Suprapubic skin (tissue), 4 donors: ENCODE data around the gene HNRNPA0. TPM values are rescaled to one million over a fixed set of nuclear protein-coding genes. Genes with fewer than 3 reads are reported as not detected.

Source experiments
- DNase-seq, 2 donors: peaks; one replicate each; pipeline ENCODE4 v3.0.0-alpha.2; 2019; ENCODE audit warnings: low spot score in 2 of 2
- H3K27ac ChIP-seq: fragments of 200-600 bp; sonication (generic); one replicate; pipeline ENCODE4 v1.5.1; 2019
- H3K27me3 ChIP-seq: fragments of 200-600 bp; sonication (generic); one replicate; pipeline ENCODE4 v1.5.1; 2019
- H3K36me3 ChIP-seq: fragments of 200-600 bp; sonication (generic); one replicate; pipeline ENCODE4 v1.5.1; 2019
- H3K4me1 ChIP-seq: fragments of 200-600 bp; sonication (generic); one replicate; pipeline ENCODE4 v1.5.1; 2019
- H3K4me3 ChIP-seq: fragments of 200-600 bp; sonication (generic); one replicate; pipeline ENCODE4 v1.5.1; 2019; ENCODE audit warnings: mild to moderate bottlenecking
- H3K9me3 ChIP-seq: fragments of 200-600 bp; sonication (generic); one replicate; pipeline ENCODE4 v1.5.1; 2019
- EP300 ChIP-seq: sonication (generic); formaldehyde crosslinking; IDR thresholded peaks from one replicate; pipeline ENCODE4 v1.6.1; 2017; ENCODE audit warnings: antibody characterized with exemption
- POLR2A ChIP-seq, 2 donors: fragments of 450-650 bp; IDR thresholded peaks; one replicate each; pipeline ENCODE4 v1.6.1; 2017; ENCODE audit warnings: antibody characterized with exemption in 2 of 2, mild to moderate bottlenecking in 2 of 2, moderate library complexity in 2 of 2
- POLR2AphosphoS5 ChIP-seq, 3 donors: sonication (generic); formaldehyde crosslinking; IDR thresholded peaks; one replicate each; pipeline ENCODE4 v1.6.1; 2017; ENCODE audit warnings: antibody characterized with exemption in 3 of 3
- WGBS: methylation state at CpG from one replicate; pipeline ENCODE4 v1.1.5; 2018; 5-methylcytosine and 5-hydroxymethylcytosine counted together
- total RNA-seq, 4 donors: library from RNA; depleted of rRNA; stranded (reverse); fragments of >200 nt; gene quantifications; one replicate each; pipeline ENCODE4 v1.1.0, GENCODE V29; 2016
- TF ChIP-seq, protein P1 (sequence below), 2 donors: fragments of 200-600 bp in 1 of 2; fragments of 450-650 bp in 1 of 2; sonication (generic) in 1 of 2; IDR thresholded peaks; one replicate each; pipeline ENCODE4 v1.5.1; 2016 to 2019; ENCODE audit warnings: antibody characterized with exemption in 2 of 2, mild to moderate bottlenecking in 1 of 2, moderate library complexity in 1 of 2

The HNRNPA0 gene
- total RNA-seq, 4 donors from 2014 or later, result 7.6 to 9.8 (median 8.7) TPM

DNA sequence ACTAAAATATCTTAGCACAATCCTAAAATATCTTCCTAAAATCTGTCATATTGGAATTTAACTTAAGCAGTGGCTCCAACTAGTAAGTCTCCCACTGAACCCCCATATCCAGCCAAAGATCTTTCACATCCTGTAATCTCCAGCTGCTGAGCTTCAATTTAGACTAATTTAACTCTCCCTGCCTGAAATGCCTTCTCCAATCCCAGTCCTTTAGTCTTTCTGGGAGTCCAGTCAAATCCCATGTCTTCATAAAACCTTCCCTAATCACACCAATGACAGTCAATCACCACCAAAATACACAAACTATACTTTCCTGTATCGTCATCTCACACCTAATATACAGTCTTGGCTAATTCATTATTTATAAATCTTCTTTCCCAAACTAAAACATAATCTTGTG is 17.7 kb downstream of the HNRNPA0 start:
- Histone ChIP-seq H3K36me3 (no peaks in the 10 kb centered on the region), H3K4me3 (no peak overlapping the region), H3K9me3 (no peaks in the 10 kb centered on the region), H3K27ac (no peak overlapping the region), H3K4me1 (peaks cover 24% of the 10 kb centered on the region), H3K27me3 (no peaks in the 10 kb centered on the region)
- TF ChIP-seq, protein P1, sequence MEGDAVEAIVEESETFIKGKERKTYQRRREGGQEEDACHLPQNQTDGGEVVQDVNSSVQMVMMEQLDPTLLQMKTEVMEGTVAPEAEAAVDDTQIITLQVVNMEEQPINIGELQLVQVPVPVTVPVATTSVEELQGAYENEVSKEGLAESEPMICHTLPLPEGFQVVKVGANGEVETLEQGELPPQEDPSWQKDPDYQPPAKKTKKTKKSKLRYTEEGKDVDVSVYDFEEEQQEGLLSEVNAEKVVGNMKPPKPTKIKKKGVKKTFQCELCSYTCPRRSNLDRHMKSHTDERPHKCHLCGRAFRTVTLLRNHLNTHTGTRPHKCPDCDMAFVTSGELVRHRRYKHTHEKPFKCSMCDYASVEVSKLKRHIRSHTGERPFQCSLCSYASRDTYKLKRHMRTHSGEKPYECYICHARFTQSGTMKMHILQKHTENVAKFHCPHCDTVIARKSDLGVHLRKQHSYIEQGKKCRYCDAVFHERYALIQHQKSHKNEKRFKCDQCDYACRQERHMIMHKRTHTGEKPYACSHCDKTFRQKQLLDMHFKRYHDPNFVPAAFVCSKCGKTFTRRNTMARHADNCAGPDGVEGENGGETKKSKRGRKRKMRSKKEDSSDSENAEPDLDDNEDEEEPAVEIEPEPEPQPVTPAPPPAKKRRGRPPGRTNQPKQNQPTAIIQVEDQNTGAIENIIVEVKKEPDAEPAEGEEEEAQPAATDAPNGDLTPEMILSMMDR (IDR thresholded peaks at IDR 0.05), result no peak
- TF ChIP-seq EP300 (no peak), POLR2A (IDR thresholded peaks at IDR 0.05) (no peak), POLR2AphosphoS5 (IDR thresholded peaks at IDR 0.05) (no peak)
- no peak for DNase-seq
- 95% methylated on average over 1 of the region's 1 CpG for WGBS

DNA sequence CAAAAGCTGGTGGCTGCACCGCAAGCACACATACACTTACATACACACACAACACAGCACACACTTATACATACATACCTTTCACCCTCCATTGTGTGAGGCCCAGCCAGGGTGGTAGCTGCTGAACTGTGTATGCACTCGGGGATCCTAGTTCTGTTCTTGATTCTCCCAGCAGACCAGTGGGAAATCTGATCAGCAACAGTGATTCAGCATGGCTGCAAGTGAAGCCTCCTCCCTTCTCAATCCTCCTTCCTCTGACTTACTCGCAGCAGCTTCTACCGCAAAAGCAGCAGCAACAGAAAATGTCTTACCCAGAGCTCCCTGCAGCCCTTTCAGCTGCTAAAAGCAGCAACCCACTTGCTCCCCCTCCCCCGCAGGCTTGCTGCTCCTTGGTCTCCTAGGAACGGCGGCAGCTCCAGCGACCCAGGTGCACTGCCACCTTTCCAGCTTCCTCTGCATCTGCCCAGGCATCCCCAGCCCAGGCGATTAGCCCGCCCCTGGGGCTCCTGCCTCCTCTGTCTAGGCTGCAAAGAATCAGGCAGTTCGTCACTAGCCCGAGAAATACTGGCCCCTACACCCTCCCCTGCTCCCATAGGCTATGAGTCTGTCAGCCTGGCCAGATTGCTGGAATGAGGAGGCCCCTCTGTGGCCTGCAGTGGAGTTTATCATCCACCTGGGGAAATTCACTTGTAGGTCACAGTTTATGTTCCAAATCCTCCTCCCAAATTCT is 18.4 kb downstream of the HNRNPA0 start, which contains the start of gene KLHL3:
TSS of gene KLHL3 (minus strand) at position 535 of the 730 bp plus-strand sequence. CDS start at position 92, 443 bp downstream.
- H3K36me3 ChIP-seq, result no peaks in the 10 kb centered on the region
- H3K27ac ChIP-seq, result peak within 1 kb of the TSS; percentile 30
- no peaks in the 10 kb centered on the region for H3K9me3 ChIP-seq
- H3K27me3 ChIP-seq, result no peaks in the 10 kb centered on the region
- H3K4me1 ChIP-seq, result peaks cover 26% of the 10 kb centered on the region
- DNase-seq, result no peak
- WGBS, result 2% methylated on average over 11 of the region's 12 CpGs
- TF ChIP-seq POLR2AphosphoS5 (IDR thresholded peaks at IDR 0.05) (no peak), POLR2A (IDR thresholded peaks at IDR 0.05) (no peak), EP300 (no peak)
- TF ChIP-seq, protein P1 (IDR thresholded peaks at IDR 0.05), result no peak
- H3K4me3 ChIP-seq, result peak within 1 kb of the TSS; percentile 50

DNA sequence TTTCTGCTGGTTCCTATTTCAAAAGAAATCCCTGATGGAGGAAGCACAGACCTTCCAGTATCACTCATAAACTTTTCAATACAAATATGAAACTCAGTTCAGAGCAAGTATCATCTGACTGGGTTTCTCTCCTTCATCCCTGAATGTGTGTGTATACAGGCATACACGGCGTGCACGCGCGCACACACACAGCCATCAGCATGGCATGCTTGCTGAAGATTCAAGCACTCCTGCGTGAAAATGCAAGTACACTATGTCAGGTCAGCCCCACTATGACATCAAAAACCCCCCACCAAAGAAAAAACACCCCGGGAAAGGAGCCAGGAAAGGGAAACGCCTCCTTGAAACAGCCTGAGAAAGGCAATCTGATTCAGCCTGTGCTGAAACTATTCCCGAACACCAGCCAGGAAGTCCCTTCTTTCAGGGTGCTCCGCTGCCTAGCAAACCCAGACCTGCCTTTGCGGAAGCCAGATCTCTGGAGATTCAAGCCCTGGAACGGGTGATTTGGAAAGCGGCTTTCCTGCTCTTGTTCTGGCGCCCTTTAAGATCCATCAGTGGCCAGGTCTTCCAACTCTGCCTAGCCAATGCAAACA is 19.1 kb downstream of the HNRNPA0 start:
- peaks cover 26% of the 10 kb centered on the region for H3K4me1 ChIP-seq
- no peaks in the 10 kb centered on the region for H3K27me3 ChIP-seq
- TF ChIP-seq, protein P1 (IDR thresholded peaks at IDR 0.05), result no peak
- TF ChIP-seq EP300 (no peak), POLR2AphosphoS5 (IDR thresholded peaks at IDR 0.05) (no peak), POLR2A (IDR thresholded peaks at IDR 0.05) (no peak)
- peak overlapping the region; percentile 50 for H3K4me3 ChIP-seq
- no peaks in the 10 kb centered on the region for H3K9me3 ChIP-seq
- DNase-seq, result no peak
- no peaks in the 10 kb centered on the region for H3K36me3 ChIP-seq
- WGBS, result 9% methylated on average over 9 of the region's 14 CpGs
- peak overlapping the region; percentile 30 for H3K27ac ChIP-seq

DNA sequence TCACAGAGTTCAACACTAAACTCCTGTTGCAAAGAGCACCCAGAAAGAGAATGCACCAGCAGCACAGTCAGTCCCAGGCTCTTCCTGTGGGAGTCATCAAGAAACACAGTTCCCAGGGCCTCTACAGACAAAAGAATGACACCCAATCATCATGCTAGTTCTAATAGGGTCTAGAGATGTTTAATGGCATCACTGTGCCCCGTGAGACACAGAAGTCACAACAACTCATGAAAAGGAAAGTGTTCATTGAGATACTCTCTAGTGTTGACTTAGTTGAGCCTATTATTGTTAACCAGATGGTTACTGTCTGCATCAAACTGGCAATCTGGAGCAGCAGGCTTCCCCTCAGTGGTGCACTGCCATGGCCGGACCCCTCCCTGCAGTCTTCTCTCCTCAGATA is 19.8 kb downstream of the HNRNPA0 start:
- Histone ChIP-seq H3K27me3 (no peaks in the 10 kb centered on the region), H3K27ac (no peak overlapping the region), H3K36me3 (no peaks in the 10 kb centered on the region), H3K4me3 (peak overlapping the region; percentile 50), H3K4me1 (peaks cover 26% of the 10 kb centered on the region), H3K9me3 (no peaks in the 10 kb centered on the region)
- no peak for DNase-seq
- TF ChIP-seq, protein P1 (IDR thresholded peaks at IDR 0.05), result no peak
- no peak for TF ChIP-seq POLR2AphosphoS5 (IDR thresholded peaks at IDR 0.05)
- no peak for TF ChIP-seq POLR2A (IDR thresholded peaks at IDR 0.05)
- no peak for TF ChIP-seq EP300
- WGBS, result 64% methylated on average over 2 of the region's 2 CpGs

DNA sequence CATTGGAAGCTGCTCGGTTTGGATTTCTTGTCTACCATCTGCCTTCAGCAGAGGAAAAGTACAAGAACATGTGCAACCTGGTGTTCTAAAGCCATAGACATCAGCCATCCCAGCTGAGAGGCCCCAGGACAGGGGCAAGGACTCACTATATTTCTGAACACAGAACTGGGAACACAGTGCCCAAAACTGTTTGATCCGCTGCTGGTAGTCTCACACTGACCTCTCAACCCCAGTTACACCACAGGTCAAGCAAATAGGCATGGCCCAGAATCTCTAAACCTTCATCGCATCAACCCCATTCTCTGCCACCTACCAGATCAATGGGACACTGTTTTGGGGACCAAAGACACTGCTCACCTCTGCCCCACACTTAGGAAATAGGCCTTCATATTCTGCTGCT is 20.2 kb downstream of the HNRNPA0 start:
- H3K27me3 ChIP-seq, result no peaks in the 10 kb centered on the region
- no peaks in the 10 kb centered on the region for H3K36me3 ChIP-seq
- peaks cover 26% of the 10 kb centered on the region for H3K4me1 ChIP-seq
- H3K9me3 ChIP-seq, result no peaks in the 10 kb centered on the region
- peak overlapping the region; percentile 50 for H3K4me3 ChIP-seq
- WGBS, result 99% methylated on average over 3 of the region's 3 CpGs
- no peak overlapping the region for H3K27ac ChIP-seq
- no peak for DNase-seq
- TF ChIP-seq EP300, result no peak
